AG09309 (cell line): Measurements from ENCODE around the gene ALG3.

Source experiments
- DNase-seq: peaks from one replicate; pipeline ENCODE4 v3.0.0-alpha.2; 2010; ENCODE audit warnings: low read depth
- H3K4me3 ChIP-seq: 2 replicates; pipeline ENCODE4 v1.5.1; 2011; ENCODE audit warnings: mild to moderate bottlenecking, low read depth, low read length, moderate library complexity; ENCODE audit not compliant: control insufficient read depth
- CTCF ChIP-seq: IDR thresholded peaks from 2 replicates; pipeline ENCODE4 v1.5.1; 2011; ENCODE audit warnings: mild to moderate bottlenecking, low read depth, low read length, inconsistent platforms; ENCODE audit not compliant: insufficient read depth, control insufficient read depth; ENCODE audit errors: missing control alignments

ALG3 gene

GRCh38 chr3:184196536-184196935 is 52.2 kb downstream of the ALG3 start:
- no peak overlapping the region for H3K4me3 ChIP-seq
- DNase-seq: no peak
- no peak for TF ChIP-seq CTCF

- no peak for DNase-seq
- TF ChIP-seq CTCF: no peak
- H3K4me3 ChIP-seq: no peak overlapping the region
Observed at GRCh38 chr3:184193991-184194539, 54.7 kb downstream of the ALG3 start.

GRCh38 chr3:184192889-184193288 is 55.9 kb downstream of the ALG3 start:
- no peak for TF ChIP-seq CTCF
- no peak for DNase-seq

More at GRCh38 chr3:184192889-184193288, 55.9 kb downstream of the ALG3 start:
- H3K4me3 ChIP-seq: no peak overlapping the region
